H1 (cell line): ENCODE measurements around the gene APC2.

Experiments used
- BRCA1 ChIP-seq: IDR thresholded peaks from 2 replicates; pipeline ENCODE4 v1.6.1; 2012; ENCODE audit warnings: low read depth, low read length, improper control_type of control experiment
- CEBPB ChIP-seq: IDR thresholded peaks from 2 replicates; pipeline ENCODE4 v1.6.1; 2012; ENCODE audit warnings: low read depth, low read length
- CHD2 ChIP-seq: IDR thresholded peaks from 2 replicates; pipeline ENCODE4 v1.6.1; 2012; ENCODE audit warnings: low read length, improper control_type of control experiment
- CTCF ChIP-seq, 3 experiments: IDR thresholded peaks; 1 replicate in 2 of 3; 2 replicates in 1 of 3; pipeline versions ENCODE4 v1.5.1 to v1.6.1; 2011; ENCODE audit warnings: low read length in 3 of 3, mild to moderate bottlenecking in 3 of 3, inconsistent platforms in 2 of 3, low read depth in 1 of 3, moderate library complexity in 1 of 3; ENCODE audit not compliant: insufficient read depth in 1 of 3; ENCODE audit errors: control extremely low read depth in 1 of 3
- EGR1 ChIP-seq: IDR thresholded peaks from 2 replicates; pipeline ENCODE4 v1.6.1; 2011; ENCODE audit warnings: low read depth, low read length, borderline replicate concordance
- EP300 ChIP-seq, 2 experiments: IDR thresholded peaks; 1 replicate in 1 of 2; 2 replicates in 1 of 2; pipeline ENCODE4 v1.6.1; 2011 to 2012; ENCODE audit warnings: low read depth in 2 of 2, low read length in 2 of 2, mild to moderate bottlenecking in 2 of 2, borderline replicate concordance in 1 of 2, inconsistent platforms in 1 of 2, moderate library complexity in 1 of 2
- HDAC6 ChIP-seq: IDR thresholded peaks from one replicate; pipeline ENCODE4 v1.7.1; 2012; ENCODE audit warnings: low read depth, mild to moderate bottlenecking, inconsistent platforms, low read length, moderate library complexity
- RFX5 ChIP-seq: IDR thresholded peaks from 2 replicates; pipeline ENCODE4 v1.6.1; 2011; ENCODE audit warnings: low read depth, low read length, improper control_type of control experiment, borderline replicate concordance
- SUZ12 ChIP-seq: fragments of 200-600 bp; sonication (generic); IDR thresholded peaks from 2 replicates; pipeline ENCODE4 v1.6.1; 2012; ENCODE audit warnings: mild to moderate bottlenecking, inconsistent platforms, low read length, moderate library complexity, mixed read lengths
- TF ChIP-seq, protein P1 (sequence below): IDR thresholded peaks from 2 replicates; pipeline ENCODE4 v1.6.1; 2011; ENCODE audit warnings: low read length, improper control_type of control experiment

- TF ChIP-seq RFX5 = no peak
- TF ChIP-seq CTCF (IDR thresholded peaks at IDR 0.05; ENCODE audit: control extremely low read depth in 1 of 3, insufficient read depth in 1 of 3, low read depth in 1 of 3, low read length in 3 of 3) = no peak
- no peak for TF ChIP-seq SUZ12
- TF ChIP-seq HDAC6 = no peak
- TF ChIP-seq, protein P1, sequence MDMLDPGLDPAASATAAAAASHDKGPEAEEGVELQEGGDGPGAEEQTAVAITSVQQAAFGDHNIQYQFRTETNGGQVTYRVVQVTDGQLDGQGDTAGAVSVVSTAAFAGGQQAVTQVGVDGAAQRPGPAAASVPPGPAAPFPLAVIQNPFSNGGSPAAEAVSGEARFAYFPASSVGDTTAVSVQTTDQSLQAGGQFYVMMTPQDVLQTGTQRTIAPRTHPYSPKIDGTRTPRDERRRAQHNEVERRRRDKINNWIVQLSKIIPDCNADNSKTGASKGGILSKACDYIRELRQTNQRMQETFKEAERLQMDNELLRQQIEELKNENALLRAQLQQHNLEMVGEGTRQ = peak; percentile 91
- no peak for TF ChIP-seq EP300 (IDR thresholded peaks at IDR 0.05; ENCODE audit: borderline replicate concordance in 1 of 2, low read depth in 2 of 2, low read length in 2 of 2)
- TF ChIP-seq BRCA1 = no peak
- no peak for TF ChIP-seq CEBPB
- no peak for TF ChIP-seq EGR1
- peak; percentile 54; the same call in 1 of the 2 replicates for TF ChIP-seq CHD2
These were observed 29.2 kb downstream of the APC2 start, which contains the start of gene C19orf25 for GRCh38 chr19:1478934-1479707.
